GM18507 (cell line): ENCODE data around the gene CISD2.
"Not testable (repeated sequence)": the region's sequence is repeated elsewhere in the genome, so short reads cannot be mapped to it uniquely, and the experiment has no call there.

Experiments used
- DNase-seq: peaks from one replicate; pipeline ENCODE4 v3.0.0; 2011; ENCODE audit warnings: low read depth; ENCODE audit not compliant: insufficient read length; ENCODE audit errors: extremely low spot score
- FAIRE-seq: peaks from 2 replicates; lab custom pipeline; 2011; peaks lifted over from hg19 to GRCh38; lab: Jason Lieb, UNC

The CISD2 gene

DNA sequence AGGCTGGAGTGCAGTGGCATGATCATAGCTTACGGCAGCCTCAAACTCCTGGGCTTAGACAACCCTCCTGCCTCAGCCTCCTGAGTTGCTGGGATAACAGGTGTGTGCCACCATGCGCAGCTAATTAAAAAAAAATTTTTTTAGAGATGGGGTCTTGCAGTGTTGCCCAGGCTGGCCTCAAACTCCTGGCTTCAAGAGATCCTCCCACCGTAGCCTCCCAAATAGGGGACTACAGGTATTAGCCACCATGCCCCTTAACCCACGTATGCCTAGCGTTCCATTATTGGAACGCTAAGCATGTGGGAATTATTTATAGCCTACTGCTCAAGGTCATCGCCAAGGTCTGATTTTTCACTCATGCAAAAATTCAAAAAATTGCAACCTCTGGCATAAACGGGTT is 21.1 kb upstream of the CISD2 start:
- no peak for DNase-seq
- FAIRE-seq, result no peak

DNA sequence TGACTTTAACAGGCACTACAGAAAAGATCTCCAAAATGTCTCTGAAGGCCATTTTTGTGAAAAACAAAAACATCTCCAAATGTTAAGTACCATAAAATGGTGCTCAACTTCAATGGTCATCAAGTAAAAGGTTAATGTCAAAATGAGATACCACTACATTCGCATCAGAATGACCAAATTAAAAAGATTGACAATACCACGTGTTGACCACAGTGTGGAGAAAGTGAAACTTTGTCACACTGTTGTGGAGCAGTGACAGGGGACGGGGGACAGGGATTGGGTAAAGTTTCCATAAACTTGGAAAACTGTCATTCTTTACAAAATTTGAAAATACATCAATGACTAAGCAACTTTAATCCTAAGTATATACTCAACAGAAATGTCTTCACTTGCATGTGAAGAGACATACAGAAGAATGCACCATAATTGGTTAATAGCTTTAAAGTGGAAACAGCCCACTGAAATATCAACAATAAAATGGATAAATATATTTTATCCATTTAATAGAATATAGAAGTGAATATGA is 19.1 kb upstream of the CISD2 start:
- peak; percentile 46 for FAIRE-seq

GRCh38 chr4:102850370-102850769 is 18.4 kb upstream of the CISD2 start:
- no peak for FAIRE-seq
- no peak for DNase-seq

More for the DNA sequence above, 19.1 kb upstream of the CISD2 start:
- DNase-seq, result no peak

- peak; percentile 18 for FAIRE-seq
- DNase-seq, result no peak
These were observed 9.8 kb upstream of the CISD2 start for GRCh38 chr4:102858828-102859464.

- FAIRE-seq (no peak), DNase-seq (no peak)
These were observed 8.0 kb upstream of the CISD2 start for GRCh38 chr4:102860611-102861324.

- DNase-seq (no peak), FAIRE-seq (no peak)
These were observed 6.8 kb upstream of the CISD2 start for GRCh38 chr4:102862016-102862415.

GRCh38 chr4:102862747-102863146 is 6.0 kb upstream of the CISD2 start:
- DNase-seq (no peak), FAIRE-seq (no peak)

DNA sequence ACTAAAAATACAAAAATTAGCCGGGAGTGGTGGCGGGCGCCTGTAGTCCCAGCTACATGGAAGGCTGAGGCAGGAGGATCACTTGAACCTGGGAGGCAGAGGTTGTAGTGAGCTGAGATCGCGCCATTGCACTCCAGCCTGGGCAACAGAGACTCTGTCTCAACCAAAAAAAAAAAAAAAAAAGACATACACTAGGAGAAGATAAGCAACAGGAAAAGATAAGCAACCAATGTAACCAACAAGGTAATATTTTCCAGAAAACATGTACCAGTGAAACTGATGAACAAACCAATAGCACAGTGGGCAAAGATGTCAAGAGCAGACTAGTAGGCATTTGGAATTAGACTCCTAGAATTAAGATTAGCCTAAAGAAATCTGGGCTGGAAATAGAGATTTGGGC is 3.5 kb upstream of the CISD2 start:
- not testable (repeated sequence) for DNase-seq, FAIRE-seq

DNA sequence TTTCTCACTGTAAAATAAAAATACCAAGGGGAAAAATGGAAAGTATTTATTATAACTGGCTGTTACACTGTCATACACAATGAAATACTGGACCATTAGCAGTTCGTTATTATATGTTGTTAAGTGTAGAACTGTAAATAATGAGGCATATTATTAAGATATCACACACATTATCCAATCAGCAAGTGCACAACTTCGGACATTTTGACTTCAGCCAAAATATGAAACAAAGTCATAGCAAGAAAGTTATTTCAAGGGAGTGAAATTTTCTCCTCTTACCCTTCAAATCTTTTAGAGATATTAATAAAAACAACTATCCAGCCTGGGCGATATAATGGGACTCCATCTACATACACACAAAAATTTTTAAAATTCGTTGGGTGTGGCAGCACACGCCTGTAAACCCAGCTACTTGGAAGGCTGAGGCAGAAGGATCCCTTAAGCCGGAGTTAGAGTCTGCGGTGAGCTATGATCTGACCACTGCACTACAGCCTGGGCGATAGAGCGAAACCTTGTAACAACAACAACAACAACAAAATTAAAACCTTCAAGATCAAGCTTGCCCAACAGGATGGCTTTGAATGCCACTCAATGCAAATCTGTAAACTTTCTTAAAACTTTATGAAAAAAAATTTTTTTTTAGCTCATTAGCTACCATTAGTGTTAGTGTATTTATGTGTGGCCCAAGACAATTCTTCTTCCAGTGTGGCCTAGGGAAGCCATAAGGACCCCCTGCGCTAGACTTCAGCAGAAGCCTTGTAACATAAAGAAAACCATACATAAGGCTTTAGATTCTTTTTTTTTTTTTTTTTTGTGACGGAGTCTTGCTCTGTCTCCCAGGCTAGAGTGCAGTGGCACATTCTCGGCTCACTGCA is 1.3 kb upstream of the CISD2 start:
- DNase-seq, result no peak

GRCh38 chr4:102868153-102868780 is 525 bp upstream of the CISD2 start:
- FAIRE-seq (no peak), DNase-seq (no peak)

More for the DNA sequence above, 1.3 kb upstream of the CISD2 start:
- FAIRE-seq, result peak; percentile 88

GRCh38 chr4:102869569-102870197 is 891 bp downstream of the CISD2 start:
- DNase-seq (no peak), FAIRE-seq (peak; percentile 42)

- FAIRE-seq (no peak), DNase-seq (no peak)
These were observed 3.0 kb downstream of the CISD2 start for GRCh38 chr4:102871772-102872171.

GRCh38 chr4:102877477-102878106 is 8.8 kb downstream of the CISD2 start:
- not testable (repeated sequence) for DNase-seq, FAIRE-seq

DNA sequence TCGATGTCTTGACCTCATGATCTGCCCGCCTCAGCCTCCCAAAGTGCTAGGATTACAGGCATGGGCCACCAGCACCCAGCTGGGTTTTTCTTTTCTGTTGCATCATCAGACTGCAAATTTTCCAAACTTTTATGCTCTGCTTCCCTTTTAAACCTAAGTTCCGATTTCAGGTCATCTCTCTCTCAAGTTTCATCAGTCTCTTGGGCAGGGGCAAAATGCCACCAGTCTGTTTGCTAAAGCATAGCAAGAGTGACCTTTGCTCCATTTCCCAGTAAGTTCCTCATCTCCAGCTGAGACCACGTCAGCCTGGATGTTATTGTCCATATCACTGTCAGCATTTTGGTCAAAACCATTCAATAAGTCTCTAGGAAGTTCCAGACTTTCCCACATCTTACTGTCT is 9.6 kb downstream of the CISD2 start:
- FAIRE-seq, result not testable (repeated sequence)

DNA sequence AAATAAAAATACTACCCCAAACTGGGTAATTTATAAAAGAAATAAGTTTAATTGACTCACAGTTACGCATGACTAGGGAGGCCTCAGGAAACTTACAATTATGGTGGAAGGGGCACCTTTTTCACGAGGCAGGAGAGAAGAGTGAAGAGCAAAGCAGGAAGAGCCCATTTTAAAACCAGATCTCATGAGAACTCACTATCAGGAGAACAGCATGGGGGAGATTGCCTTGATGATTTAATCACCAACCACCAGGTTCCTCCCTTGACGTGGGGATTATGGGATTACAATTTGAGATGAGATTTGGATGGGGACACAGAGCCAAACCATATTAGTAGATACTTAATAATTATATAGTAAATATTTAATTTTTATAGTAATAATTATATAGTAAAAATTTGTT is 10.1 kb downstream of the CISD2 start:
- FAIRE-seq, result no peak

More for the DNA sequence above, 9.6 kb downstream of the CISD2 start:
- not testable (repeated sequence) for DNase-seq

DNA sequence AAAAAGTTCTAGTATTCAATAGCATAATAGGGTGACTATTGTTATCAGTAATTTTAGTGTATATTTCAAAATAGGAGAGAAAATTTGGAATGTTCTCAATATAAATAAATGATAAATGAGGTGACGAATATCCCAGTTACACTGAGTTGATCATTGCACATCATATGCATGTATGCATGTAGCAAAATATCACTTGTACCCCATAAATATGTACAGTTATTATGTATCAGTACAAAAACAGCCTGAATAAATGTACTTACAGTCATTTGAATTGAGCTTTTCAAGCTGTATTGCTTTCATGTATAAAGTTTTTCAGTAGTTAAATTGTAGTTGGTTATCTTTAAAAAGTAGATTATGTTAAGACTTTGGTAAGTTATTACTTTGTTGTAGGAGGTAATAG is 12.6 kb downstream of the CISD2 start:
- DNase-seq, result no peak
- FAIRE-seq, result no peak

More for the DNA sequence above, 10.1 kb downstream of the CISD2 start:
- DNase-seq, result no peak

DNA sequence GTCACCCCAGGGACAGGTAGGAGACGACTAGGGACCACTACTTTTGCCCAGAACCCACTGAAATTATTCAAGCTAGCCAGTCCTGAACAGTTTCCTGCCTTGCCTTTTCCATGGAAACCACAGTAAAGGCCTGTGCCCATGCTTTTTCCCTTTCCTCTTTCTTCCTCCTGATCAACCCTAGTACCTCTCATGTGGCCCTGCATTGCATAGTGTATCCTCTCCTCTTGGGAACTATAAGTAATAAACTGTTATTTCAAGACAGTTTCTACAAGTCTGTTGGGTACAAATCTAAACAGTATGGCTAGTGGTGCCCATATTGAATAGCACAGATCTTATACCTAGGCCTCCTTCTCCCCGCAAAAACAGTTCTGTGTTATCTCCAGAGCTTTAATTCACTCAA is 14.5 kb downstream of the CISD2 start:
- no peak for DNase-seq
- no peak for FAIRE-seq

- not testable (repeated sequence) for FAIRE-seq, DNase-seq
These were observed 19.8 kb downstream of the CISD2 start for GRCh38 chr4:102888570-102888969.

GRCh38 chr4:102889866-102890265 is 21.1 kb downstream of the CISD2 start:
- not testable (repeated sequence) for DNase-seq, FAIRE-seq
